Skeletal muscle satellite cell (primary cell): ENCODE data around the gene ADIPOR2. TPM values are rescaled to one million over a fixed set of nuclear protein-coding genes. Genes with fewer than 3 reads are reported as not detected.

Experiments used
- H3K27me3 ChIP-seq: 2 replicates; pipeline ENCODE4 v1.7.0; 2013; ENCODE audit warnings: low read length; ENCODE audit not compliant: control insufficient read depth, insufficient read depth
- H3K36me3 ChIP-seq: 2 replicates; pipeline ENCODE4 v1.7.0; 2013; ENCODE audit warnings: mild to moderate bottlenecking, control low read depth, low read length; ENCODE audit not compliant: insufficient read depth
- H3K4me1 ChIP-seq: 2 replicates; pipeline ENCODE4 v1.7.0; 2013; ENCODE audit warnings: low read length; ENCODE audit not compliant: control insufficient read depth, insufficient read depth
- H3K4me2 ChIP-seq: 2 replicates; pipeline ENCODE4 v1.7.0; 2013; ENCODE audit warnings: mild to moderate bottlenecking, low read length
- H3K4me3 ChIP-seq: 2 replicates; pipeline ENCODE4 v1.7.0; 2013; ENCODE audit warnings: low read length
- H3K9ac ChIP-seq: 2 replicates; pipeline ENCODE4 v1.7.0; 2013; ENCODE audit warnings: mild to moderate bottlenecking, low read depth, low read length, moderate library complexity
- H3K9me3 ChIP-seq: replicated peaks from 2 replicates; pipeline ENCODE4 v1.7.0; 2013; ENCODE audit warnings: mild to moderate bottlenecking, control low read depth, low read length
- total RNA-seq: library from RNA; depleted of rRNA; stranded (reverse); fragments of >200 nt; gene quantifications from 2 replicates; pipeline ENCODE4 v1.2.3, GENCODE V29; 2012; rRNA removed

The ADIPOR2 gene, protein sequence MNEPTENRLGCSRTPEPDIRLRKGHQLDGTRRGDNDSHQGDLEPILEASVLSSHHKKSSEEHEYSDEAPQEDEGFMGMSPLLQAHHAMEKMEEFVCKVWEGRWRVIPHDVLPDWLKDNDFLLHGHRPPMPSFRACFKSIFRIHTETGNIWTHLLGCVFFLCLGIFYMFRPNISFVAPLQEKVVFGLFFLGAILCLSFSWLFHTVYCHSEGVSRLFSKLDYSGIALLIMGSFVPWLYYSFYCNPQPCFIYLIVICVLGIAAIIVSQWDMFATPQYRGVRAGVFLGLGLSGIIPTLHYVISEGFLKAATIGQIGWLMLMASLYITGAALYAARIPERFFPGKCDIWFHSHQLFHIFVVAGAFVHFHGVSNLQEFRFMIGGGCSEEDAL
- 21.8 and 23.1 TPM in 2 replicates for total RNA-seq

DNA sequence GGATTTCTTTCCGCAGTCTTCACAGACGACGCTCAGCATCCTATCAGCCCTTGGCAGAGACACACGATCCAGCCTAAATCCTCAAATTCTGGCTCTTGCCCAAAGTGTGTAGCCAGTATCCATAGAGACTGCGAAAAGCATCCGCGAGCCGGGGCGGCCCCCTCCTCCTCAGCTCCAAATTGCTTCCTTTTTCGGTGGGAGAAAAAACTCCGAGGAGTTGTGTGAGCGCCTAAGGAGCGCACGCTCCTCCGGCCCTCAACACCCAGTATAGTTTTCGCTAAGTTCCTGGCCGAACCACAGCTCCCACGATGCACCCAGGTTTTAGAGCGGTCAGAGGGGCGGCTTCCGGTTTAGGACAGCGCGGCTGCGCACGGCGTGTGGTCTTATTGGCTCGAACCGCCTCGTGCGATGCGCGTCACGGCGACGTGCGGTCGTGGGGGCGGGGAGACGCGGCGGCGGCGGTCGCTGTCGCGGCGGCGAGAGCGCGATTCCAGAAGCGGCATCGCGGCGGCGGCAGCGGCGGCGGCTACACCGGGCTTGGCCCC, at the start of gene ADIPOR2:
ADIPOR2 (plus strand) TSS at position 493 of the 545 bp plus-strand sequence. CDS start 63,274 bp downstream, outside the sequence.
- peaks cover 16% of the 10 kb centered on the region for H3K4me1 ChIP-seq
- H3K9me3 ChIP-seq: no peaks in the 10 kb centered on the region
- no peaks in the 10 kb centered on the region for H3K27me3 ChIP-seq
- peak within 1 kb of the TSS; percentile 91 for H3K9ac ChIP-seq
- peak within 1 kb of the TSS; percentile 98 for H3K4me3 ChIP-seq
- no peaks in the 10 kb centered on the region for H3K36me3 ChIP-seq
- peak within 1 kb of the TSS; percentile 96 for H3K4me2 ChIP-seq

DNA sequence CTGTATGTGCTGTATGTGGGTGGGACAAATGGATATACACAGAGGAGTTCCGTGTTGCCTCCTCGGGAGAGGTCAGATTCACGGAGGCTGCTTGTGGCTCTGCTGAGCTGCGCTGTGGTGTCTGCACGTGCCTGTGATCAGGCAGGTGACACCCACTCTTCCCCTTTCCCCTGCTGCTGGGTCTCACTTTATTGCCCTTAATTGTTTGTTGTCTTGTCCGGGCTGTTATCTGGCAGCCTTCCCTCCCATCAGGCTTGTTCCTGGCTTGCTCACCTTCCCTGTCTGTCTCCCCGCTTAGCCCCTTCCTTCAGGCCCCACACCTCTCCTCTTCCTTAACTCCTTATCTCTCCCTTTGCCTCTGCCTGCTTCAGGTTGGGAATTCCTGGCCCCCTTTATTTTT, 48.4 kb upstream of the ADIPOR2 start:
- H3K4me1 ChIP-seq: peaks cover 8% of the 10 kb centered on the region
- H3K9me3 ChIP-seq: no peaks in the 10 kb centered on the region
- no peak overlapping the region for H3K4me2 ChIP-seq
- H3K9ac ChIP-seq: no peak overlapping the region
- no peaks in the 10 kb centered on the region for H3K27me3 ChIP-seq
- H3K36me3 ChIP-seq: peaks cover 35% of the 10 kb centered on the region
- H3K4me3 ChIP-seq: no peak overlapping the region

DNA sequence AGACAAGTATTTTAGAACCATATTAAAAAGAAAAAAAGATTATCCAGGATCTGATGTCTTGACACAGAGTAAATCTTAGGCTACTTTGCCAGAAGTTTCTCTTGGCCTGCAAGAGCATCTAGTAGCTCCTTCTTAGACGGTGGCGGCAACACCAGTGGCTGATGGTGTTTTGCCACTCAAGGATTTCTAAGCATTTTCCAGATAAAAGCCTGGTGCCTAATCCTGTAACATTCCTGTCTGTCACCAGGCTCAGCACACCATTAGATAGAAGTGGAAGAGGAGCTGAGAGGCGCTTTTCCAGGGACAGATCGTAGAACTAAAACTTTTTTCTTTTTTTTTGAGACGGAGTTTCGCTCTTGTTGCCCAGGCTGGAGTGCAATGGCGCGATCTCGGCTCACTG, 47.8 kb upstream of the ADIPOR2 start:
- no peaks in the 10 kb centered on the region for H3K9me3 ChIP-seq
- H3K4me1 ChIP-seq: peaks cover 8% of the 10 kb centered on the region
- H3K4me3 ChIP-seq: no peak overlapping the region
- no peak overlapping the region for H3K9ac ChIP-seq
- no peak overlapping the region for H3K4me2 ChIP-seq
- no peaks in the 10 kb centered on the region for H3K27me3 ChIP-seq
- peaks cover 41% of the 10 kb centered on the region for H3K36me3 ChIP-seq

DNA sequence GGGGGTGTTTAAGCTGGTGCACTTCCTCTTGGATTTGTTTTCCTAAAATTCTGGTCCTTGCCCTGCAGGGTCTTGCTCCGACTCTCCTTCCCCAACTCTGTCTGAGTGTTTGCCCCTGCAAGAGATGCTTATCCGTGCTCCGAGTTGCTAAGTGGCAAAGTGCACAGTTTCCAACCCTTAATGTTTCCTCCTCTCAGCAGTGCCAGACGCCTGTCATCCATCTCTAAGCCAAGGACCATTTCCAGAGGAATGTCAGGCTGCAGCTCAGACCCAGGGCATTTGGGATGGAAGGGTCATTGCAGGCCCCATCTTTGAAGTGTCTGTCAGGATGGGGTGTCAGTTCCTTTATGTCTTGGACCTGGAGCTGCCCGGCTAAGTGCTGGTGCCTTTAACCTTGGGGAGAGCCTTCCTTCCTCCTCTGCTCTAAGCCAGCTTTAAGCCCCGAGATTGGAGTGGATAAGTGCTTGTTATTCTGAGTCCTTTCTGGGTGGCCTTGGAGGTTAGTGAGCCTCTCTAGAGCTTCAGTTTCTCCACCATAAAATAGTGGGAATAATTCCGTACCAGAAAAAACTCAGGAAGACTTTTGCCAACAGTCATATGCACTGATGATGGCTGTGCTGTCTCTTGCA, 46.9 kb upstream of the ADIPOR2 start:
- Histone ChIP-seq H3K4me2 (no peak overlapping the region), H3K36me3 (peaks cover 49% of the 10 kb centered on the region), H3K9me3 (no peaks in the 10 kb centered on the region), H3K9ac (no peak overlapping the region), H3K4me1 (peaks cover 8% of the 10 kb centered on the region), H3K27me3 (no peaks in the 10 kb centered on the region), H3K4me3 (no peak overlapping the region)

DNA sequence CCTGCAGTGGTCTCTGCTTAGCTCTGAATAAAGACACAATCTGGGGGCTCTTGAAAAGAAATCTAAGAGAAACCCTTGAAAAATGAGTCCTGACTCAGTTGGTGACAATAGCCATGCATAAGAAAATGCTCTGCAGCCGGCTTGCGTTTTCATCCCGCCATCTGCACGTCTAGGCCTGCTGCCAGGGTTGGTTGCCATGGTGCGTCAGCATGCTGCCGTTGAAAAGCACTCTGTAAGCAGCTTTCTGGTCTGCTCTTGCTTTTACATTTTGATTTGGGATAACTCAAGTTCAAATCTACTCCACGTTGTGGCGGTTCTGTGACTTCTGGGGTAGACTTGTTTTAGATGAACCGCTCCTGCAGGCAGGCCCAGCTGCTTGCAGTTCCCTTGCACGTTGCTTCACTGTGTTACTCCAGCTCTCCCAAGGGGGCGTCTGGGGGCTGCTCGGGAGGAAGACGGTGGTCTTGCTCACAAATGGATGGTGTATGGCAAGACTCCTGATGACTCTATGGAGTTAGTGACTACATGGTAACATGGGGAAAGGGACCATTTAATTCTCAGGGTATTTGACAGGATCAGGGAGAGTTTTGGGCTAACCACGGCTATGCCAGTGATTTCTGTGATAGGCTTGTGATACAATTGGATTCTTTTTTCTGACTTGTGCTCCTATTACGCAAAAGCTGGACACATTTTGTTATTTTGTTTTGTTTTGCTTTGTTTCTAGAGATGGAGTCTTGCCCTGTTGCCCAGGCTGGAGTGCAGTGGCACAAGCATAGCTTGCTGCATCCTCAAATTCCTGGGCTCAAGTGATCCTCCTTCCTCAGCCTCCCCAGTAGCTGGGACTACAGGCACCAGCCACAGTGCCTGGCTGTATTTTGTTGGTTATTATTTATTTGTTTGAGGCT, 46.1 kb upstream of the ADIPOR2 start:
- no peak overlapping the region for H3K4me3 ChIP-seq
- H3K9me3 ChIP-seq: no peaks in the 10 kb centered on the region
- H3K4me1 ChIP-seq: peaks cover 8% of the 10 kb centered on the region
- no peak overlapping the region for H3K9ac ChIP-seq
- H3K36me3 ChIP-seq: peaks cover 53% of the 10 kb centered on the region
- no peak overlapping the region for H3K4me2 ChIP-seq
- H3K27me3 ChIP-seq: no peaks in the 10 kb centered on the region

DNA sequence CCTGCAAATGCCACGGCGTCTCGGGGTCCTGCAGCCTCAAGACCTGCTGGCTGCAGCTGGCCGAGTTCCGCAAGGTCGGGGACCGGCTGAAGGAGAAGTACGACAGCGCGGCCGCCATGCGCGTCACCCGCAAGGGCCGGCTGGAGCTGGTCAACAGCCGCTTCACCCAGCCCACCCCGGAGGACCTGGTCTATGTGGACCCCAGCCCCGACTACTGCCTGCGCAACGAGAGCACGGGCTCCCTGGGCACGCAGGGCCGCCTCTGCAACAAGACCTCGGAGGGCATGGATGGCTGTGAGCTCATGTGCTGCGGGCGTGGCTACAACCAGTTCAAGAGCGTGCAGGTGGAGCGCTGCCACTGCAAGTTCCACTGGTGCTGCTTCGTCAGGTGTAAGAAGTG, 45.1 kb upstream of the ADIPOR2 start:
- Histone ChIP-seq H3K36me3 (peaks cover 49% of the 10 kb centered on the region), H3K9ac (no peak overlapping the region), H3K4me1 (peaks cover 8% of the 10 kb centered on the region), H3K9me3 (no peaks in the 10 kb centered on the region), H3K27me3 (no peaks in the 10 kb centered on the region), H3K4me2 (no peak overlapping the region), H3K4me3 (no peak overlapping the region)

DNA sequence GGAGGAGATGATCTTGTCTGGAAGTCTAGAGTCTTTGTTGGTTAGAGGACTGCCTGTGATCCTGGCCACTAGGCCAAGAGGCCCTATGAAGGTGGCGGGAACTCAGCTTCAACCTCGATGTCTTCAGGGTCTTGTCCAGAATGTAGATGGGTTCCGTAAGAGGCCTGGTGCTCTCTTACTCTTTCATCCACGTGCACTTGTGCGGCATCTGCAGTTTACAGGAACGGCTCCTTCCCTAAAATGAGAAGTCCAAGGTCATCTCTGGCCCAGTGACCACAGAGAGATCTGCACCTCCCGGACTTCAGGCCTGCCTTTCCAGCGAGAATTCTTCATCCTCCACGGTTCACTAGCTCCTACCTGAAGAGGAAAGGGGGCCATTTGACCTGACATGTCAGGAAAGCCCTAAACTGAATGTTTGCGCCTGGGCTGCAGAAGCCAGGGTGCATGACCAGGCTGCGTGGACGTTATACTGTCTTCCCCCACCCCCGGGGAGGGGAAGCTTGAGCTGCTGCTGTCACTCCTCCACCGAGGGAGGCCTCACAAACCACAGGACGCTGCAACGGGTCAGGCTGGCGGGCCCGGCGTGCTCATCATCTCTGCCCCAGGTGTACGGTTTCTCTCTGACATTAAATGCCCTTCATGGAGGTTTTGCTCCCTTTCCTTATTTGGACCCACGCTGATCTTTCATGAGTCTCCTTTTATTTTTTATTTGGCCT, 44.1 kb upstream of the ADIPOR2 start:
- H3K4me1 ChIP-seq: peaks cover 8% of the 10 kb centered on the region
- H3K4me3 ChIP-seq: no peak overlapping the region
- no peak overlapping the region for H3K9ac ChIP-seq
- no peaks in the 10 kb centered on the region for H3K9me3 ChIP-seq
- H3K4me2 ChIP-seq: no peak overlapping the region
- no peaks in the 10 kb centered on the region for H3K27me3 ChIP-seq
- peaks cover 55% of the 10 kb centered on the region for H3K36me3 ChIP-seq

DNA sequence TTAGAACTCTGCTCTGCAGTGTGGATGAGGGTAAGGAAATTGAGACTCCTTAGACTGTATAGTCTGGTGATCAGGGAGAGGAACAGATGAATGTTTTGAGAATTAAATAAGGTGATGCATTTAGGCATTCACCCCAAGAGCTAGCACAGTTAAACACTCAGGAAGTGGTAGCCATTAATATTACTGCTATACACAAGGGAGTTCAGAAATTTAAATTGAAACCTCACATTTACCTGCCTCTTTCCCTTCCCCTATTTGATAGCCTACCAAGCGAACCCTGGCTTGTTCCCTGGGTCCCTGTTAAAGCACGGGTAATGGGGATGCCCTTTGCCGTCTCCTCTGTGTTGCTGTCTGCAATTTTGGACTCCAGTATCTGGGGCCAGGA, 43.6 kb upstream of the ADIPOR2 start:
- Histone ChIP-seq H3K4me3 (no peak overlapping the region), H3K9ac (no peak overlapping the region), H3K36me3 (peaks cover 52% of the 10 kb centered on the region), H3K4me2 (no peak overlapping the region), H3K27me3 (no peaks in the 10 kb centered on the region), H3K4me1 (peaks cover 8% of the 10 kb centered on the region), H3K9me3 (no peaks in the 10 kb centered on the region)

DNA sequence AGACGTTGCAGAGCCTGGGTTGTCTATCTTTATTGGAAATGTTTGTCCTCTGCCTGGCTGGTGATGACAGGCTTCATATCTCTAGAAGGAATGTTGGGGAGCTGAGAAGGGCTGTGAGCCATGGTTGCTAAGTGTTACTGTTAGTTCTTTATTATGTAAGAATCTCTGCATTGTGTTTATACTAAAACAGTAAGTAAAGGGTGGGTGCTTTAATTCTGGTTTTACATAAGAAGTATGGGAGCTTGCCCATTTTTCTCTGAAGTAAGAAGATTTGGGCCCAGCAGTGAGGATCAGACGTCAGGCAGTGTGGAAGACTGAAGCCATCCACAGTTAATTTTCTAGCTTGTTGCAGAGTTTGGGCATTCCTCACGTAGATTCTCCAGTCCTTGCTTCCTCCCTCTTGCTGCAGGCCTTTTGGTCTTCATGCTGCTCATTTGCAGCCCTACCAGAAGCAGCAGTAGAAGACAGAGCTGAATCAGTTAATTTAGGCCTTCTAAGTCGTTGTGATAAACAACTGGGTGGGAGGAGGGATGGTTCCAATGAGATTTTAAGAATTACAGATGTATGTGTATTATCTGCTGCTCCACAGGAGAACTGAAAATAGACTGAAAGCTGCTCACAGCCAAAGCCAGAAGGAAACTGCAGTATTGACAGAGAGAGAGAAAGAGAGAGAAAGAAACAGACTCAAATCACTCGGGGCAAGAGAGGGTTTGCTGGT, 40.5 kb upstream of the ADIPOR2 start:
- no peak overlapping the region for H3K4me3 ChIP-seq
- no peak overlapping the region for H3K4me2 ChIP-seq
- H3K27me3 ChIP-seq: no peaks in the 10 kb centered on the region
- no peaks in the 10 kb centered on the region for H3K9me3 ChIP-seq
- H3K9ac ChIP-seq: no peak overlapping the region
- no peaks in the 10 kb centered on the region for H3K4me1 ChIP-seq
- H3K36me3 ChIP-seq: peaks cover 57% of the 10 kb centered on the region

DNA sequence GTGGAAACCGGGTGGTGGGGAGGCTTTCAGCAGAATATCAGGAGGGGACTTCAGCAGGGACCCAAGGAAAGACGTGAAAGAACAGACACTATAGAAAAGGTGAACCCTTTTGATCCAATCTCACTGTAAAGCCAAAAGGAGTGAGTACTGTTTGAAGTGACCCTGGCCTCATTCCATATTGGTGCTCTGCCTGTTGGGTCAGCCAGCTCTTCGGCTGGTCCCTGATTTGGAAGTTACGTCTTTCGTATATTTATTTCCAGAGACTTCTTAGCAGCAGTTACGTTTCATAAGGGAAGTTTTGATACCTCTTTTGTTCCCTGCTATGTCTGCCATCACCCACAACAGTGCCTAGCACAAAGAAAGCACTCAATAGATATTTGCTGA, 39.9 kb upstream of the ADIPOR2 start:
- no peak overlapping the region for H3K4me3 ChIP-seq
- H3K27me3 ChIP-seq: no peaks in the 10 kb centered on the region
- H3K4me1 ChIP-seq: no peaks in the 10 kb centered on the region
- no peak overlapping the region for H3K9ac ChIP-seq
- no peak overlapping the region for H3K4me2 ChIP-seq
- no peaks in the 10 kb centered on the region for H3K9me3 ChIP-seq
- peaks cover 51% of the 10 kb centered on the region for H3K36me3 ChIP-seq
